IPS DF 4.7 (cell line): ENCODE results near the gene LRRC57.

Experiments used
- DNase-seq: peaks from one replicate; pipeline ENCODE4 v3.0.0-alpha.2; 2013; ENCODE audit warnings: low spot score; ENCODE audit errors: extremely low read depth

LRRC57 gene

DNA sequence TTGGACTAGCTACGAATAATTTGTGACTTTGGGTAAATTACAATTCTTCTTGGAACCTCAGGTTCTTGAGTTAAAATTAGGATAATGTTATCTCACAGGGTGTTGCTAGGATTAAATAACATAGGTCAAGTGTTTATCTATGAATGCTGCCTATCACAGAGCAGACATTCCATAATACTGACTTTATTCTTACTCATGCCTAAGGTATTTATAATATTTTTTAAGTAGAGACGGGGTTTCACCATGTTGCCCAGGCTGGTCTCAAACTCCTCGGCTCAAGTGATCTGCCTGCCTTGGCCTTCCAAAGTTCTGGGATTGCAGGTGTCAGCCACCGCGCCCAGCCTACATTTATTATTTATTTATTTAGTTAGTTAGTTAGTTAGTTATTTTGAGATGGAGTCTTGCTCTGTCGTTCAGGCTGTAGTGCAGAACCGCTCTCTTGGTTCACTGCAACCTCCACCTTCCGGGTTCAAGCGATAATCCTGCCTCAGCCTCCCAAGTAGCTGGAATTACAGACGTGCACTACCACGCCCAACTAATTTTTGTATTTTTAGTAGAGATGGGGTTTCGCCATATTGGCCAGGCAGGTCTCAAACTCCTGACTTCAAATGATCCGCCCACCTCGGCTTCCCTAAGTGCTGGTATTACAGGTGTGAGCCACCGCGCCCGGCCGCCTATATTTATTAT lies 56.9 kb downstream of the LRRC57 start:
- no peak for DNase-seq

- DNase-seq: peak; percentile 66
Observed at GRCh38 chr15:42490671-42491538, 57.7 kb downstream of the LRRC57 start, which contains the start of gene ZNF106. ZNF106 (minus strand) TSS chr15:42491141; CDS start chr15:42472289, 18,852 bp downstream.

DNA sequence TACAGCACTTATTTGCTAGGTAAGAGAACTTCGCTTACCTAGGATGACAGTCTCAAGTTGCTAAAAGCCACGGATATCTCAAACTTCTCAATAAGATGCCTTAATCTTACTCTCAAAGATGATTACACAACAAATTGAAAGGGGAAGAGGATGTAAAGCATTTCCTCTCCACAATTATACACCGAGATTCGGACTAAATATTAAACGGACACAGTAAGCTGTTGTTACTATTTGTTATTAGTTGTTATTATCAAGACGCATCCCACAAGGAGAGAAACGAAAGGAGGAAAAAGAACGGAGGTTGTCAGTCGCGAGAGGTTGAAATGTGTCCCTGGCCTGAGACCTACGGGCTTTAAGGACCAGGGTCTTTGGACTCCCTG lies 58.3 kb downstream of the LRRC57 start:
- no peak for DNase-seq
